ENCODE results near the gene DNMT3A.

GRCh38 chr2:25232248-25232825 lies 109.4 kb downstream of the DNMT3A start:
- TF ChIP-seq CTCF (conservative IDR thresholded peaks at IDR 0.05; ENCODE audit: low read depth, low read length) (no peak), EZH2 (IDR thresholded peaks at IDR 0.05; ENCODE audit: low read length, unreplicated experiment) (no peak), EZH2phosphoT487 (IDR thresholded peaks at IDR 0.05; ENCODE audit: borderline replicate concordance, low read length) (no peak)

Data from PC-3 (cell line).